ENCODE measurements around the gene HLTF.
A peak's percentile ranks its signal among the peaks of the same experiment; 100 is the strongest.
"Not testable (repeated sequence)": the region's sequence is repeated elsewhere in the genome, so short reads cannot be mapped to it uniquely, and the experiment has no call there.

HLTF gene

DNA sequence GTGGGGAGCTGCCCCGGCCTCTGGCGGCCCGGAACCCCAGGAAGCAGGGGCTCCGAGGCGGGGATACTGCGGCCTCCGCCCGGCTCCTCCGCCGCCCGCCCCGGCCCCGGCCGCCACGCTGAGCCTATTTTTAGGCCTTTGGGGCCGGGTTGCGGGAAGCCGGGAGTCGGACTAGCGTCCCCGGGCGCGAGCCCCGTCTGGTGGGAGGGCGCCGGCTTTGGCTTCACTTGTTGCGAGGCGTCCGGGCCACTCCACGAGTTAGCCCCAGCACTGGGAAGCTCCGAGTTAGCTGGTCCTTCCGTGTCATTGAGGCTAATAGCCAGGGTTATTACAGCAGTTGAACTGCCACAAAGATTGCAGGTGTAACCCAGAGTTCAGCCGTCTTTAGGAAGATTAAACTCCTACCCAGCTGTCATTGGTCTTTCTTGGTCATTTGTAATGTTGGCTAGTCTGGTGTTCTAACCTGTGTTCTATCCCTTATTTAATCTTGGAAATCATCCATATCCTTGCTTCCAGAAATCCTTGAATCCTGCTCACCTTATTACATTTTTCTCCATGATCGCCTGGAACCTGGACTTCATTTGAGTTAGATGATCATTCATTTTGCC lies 94.2 kb downstream of the HLTF start:
- DNase-seq (ENCODE audit: low read depth, low spot score) = no peak

DNA sequence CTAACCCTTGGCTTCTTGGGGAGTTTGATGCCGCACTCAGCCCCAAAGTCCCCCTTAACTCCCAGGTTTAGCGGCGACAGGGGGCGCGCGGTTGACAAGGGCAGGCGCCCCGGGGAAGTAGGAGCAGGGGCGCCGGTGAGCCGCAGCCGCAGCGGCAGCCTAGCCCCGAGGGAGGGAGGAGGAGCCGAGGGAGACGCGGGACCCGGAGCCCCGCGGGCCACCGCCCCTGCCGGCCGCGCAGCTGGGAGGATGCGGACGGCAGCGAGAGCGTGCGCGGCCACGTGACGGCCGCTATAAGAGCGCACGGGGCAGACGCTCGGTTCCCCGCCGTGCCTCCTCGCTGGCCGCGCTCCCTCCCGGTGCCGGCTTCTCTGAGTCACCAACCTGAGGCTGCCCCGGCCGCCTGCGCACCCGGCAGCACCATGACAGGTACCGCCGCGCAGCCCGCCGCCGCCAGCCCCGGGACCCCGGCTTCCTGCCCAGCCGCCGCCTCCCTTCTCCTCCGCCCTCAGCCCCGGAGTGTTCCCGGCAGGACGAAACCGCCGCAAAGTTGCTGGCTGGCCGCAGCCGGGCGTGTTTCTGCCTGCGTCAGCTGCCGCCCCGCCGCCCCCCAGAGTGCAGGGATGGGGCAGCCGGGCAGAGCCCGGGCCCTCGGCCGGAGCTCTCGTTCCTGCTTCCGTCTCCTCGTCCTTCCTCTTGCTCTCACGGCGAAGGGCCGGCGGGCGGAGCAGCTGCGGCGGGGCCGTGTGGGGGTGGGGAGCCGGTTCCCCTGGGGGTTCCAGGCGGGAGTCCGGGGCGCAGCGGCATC lies 94.9 kb downstream of the HLTF start, which contains the start of gene GYG1:
Gene GYG1 (plus strand): TSS at position 322 of the 808 bp plus-strand sequence. CDS start 101 bp downstream, at position 423.
- peak; percentile 56 for DNase-seq (ENCODE audit: low read depth, low spot score)

- DNase-seq (ENCODE audit: low read depth, low spot score) = no peak
Measured at GRCh38 chr3:148990236-148990635, 96.1 kb downstream of the HLTF start.

- DNase-seq (ENCODE audit: low read depth, low spot score) = not testable (repeated sequence)
Measured at GRCh38 chr3:148987551-148987950, 98.8 kb downstream of the HLTF start.

DNA sequence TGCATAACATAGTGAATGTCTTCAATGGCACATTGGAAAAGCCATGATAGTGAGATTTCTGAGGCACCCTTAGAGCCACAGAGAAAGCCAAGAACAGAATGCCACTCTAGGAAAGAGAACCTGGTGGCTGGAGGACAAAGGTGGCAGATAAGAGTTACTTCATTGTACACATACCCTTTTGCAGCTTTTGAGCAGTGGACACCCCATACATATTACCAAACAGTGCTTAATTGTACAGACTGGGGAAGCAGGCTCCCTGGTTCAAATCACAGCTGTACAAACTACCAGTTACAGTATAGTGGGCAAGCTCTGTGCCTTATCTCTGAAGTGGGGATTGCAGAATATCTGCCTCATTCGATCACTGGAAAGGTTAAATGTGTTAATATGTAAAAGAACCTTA lies 105.1 kb downstream of the HLTF start:
- DNase-seq (ENCODE audit: low read depth, low spot score) = no peak
